Common myeloid progenitor, CD34-positive (primary cell): ENCODE measurements around the gene ADAMTS12.

Experiments
- CTCF ChIA-PET: fragments of 350-600 bp; sonication (Branson Sonifier 250); formaldehyde crosslinking; loops from one replicate; lab custom pipeline; 2021; ENCODE audit warnings: antibody characterized with exemption; lab: Charles Lee
- POLR2A ChIA-PET: fragments of 350-600 bp; sonication (Branson Sonifier 250); formaldehyde crosslinking; loops from one replicate; lab custom pipeline; 2021; ENCODE audit warnings: antibody characterized with exemption; lab: Charles Lee
- DNase-seq, 3 donors: peaks; one replicate each; pipeline versions ENCODE4 v3.0.0 to v3.0.0-alpha.2; 2013
- H3K27ac ChIP-seq, 2 experiments: 1 replicate in 1 of 2; 2 replicates in 1 of 2; pipeline ENCODE4 v1.7.0; 2013; ENCODE audit warnings: inconsistent platforms in 2 of 2, low read length in 2 of 2, mild to moderate bottlenecking in 2 of 2, low read depth in 1 of 2, moderate library complexity in 1 of 2; ENCODE audit not compliant: severe bottlenecking in 2 of 2, insufficient read depth in 1 of 2, poor library complexity in 1 of 2
- H3K27me3 ChIP-seq, 5 experiments: replicated peaks in 2 of 5; 1 replicate in 3 of 5; 2 replicates in 2 of 5; pipeline versions ENCODE4 v1.6.1 to v1.7.0; 2013; ENCODE audit warnings: low read length in 4 of 5, mild to moderate bottlenecking in 2 of 5, moderate library complexity in 2 of 5, inconsistent platforms in 1 of 5; ENCODE audit not compliant: insufficient read depth in 5 of 5, control insufficient read depth in 4 of 5
- H3K36me3 ChIP-seq, 4 experiments: 1 replicate in 2 of 4; 2 replicates in 2 of 4; pipeline versions ENCODE4 v1.6.1 to v1.7.0; 2013; ENCODE audit warnings: low read length in 3 of 4, control low read depth in 1 of 4, mild to moderate bottlenecking in 1 of 4; ENCODE audit not compliant: control insufficient read depth in 4 of 4, insufficient read depth in 4 of 4
- H3K4me1 ChIP-seq, 4 experiments: 1 replicate in 3 of 4; 2 replicates in 1 of 4; pipeline versions ENCODE4 v1.6.1 to v1.7.1; 2013; ENCODE audit warnings: low read length in 3 of 4, mild to moderate bottlenecking in 3 of 4, control low read depth in 1 of 4, inconsistent platforms in 1 of 4, moderate library complexity in 1 of 4; ENCODE audit not compliant: control insufficient read depth in 4 of 4, insufficient read depth in 4 of 4; ENCODE audit errors: control extremely low read depth in 1 of 4
- H3K4me3 ChIP-seq, 7 experiments: 1 replicate in 4 of 7; 2 replicates in 3 of 7; pipeline versions ENCODE4 v1.5.1 to v1.7.0; 2013; ENCODE audit warnings: mild to moderate bottlenecking in 7 of 7, low read length in 6 of 7, moderate library complexity in 6 of 7, inconsistent platforms in 2 of 7, low read depth in 2 of 7, control low read depth in 1 of 7; ENCODE audit not compliant: insufficient read depth in 4 of 7, control insufficient read depth in 1 of 7; ENCODE audit errors: extremely low read depth in 1 of 7
- H3K9me3 ChIP-seq, 5 experiments: 1 replicate in 4 of 5; 2 replicates in 1 of 5; pipeline versions ENCODE4 v1.6.1 to v1.7.1; 2013; ENCODE audit warnings: low read length in 4 of 5, mild to moderate bottlenecking in 2 of 5, inconsistent platforms in 1 of 5, low read depth in 1 of 5, moderate library complexity in 1 of 5; ENCODE audit not compliant: control insufficient read depth in 4 of 5, insufficient read depth in 2 of 5; ENCODE audit errors: control extremely low read depth in 1 of 5
- WGBS: methylation state at CpG from one replicate; pipeline ENCODE4 v1.1.5; 2013; ENCODE audit not compliant: insufficient coverage; 5-methylcytosine and 5-hydroxymethylcytosine counted together

The ADAMTS12 gene

GRCh38 chr5:33614039-33614438, 277.8 kb downstream of the ADAMTS12 start:
- WGBS = 100% methylated on average over 2 of the region's 3 CpGs
- H3K4me3 ChIP-seq = no peak overlapping the region
- no peaks in the 10 kb centered on the region for H3K27me3 ChIP-seq
- no peaks in the 10 kb centered on the region for H3K9me3 ChIP-seq
- DNase-seq = no peak
- ChIA-PET CTCF (no interaction called here), POLR2A (no interaction called here)
- H3K4me1 ChIP-seq = no peaks in the 10 kb centered on the region
- no peaks in the 10 kb centered on the region for H3K36me3 ChIP-seq
- H3K27ac ChIP-seq = no peak overlapping the region

- CTCF ChIA-PET = interaction anchor here (1.3 kb wide), 1 partner anchor 9 kb away, joined by 3 read pairs; no protein-coding TSS in a partner anchor
Observed at GRCh38 chr5:33612386-33612785, 279.4 kb downstream of the ADAMTS12 start.

GRCh38 chr5:33611877-33612276, 279.9 kb downstream of the ADAMTS12 start:
- 100% methylated on average over 1 of the region's 1 CpG for WGBS
- Histone ChIP-seq H3K9me3 (no peaks in the 10 kb centered on the region), H3K4me3 (no peak overlapping the region), H3K36me3 (no peaks in the 10 kb centered on the region), H3K27me3 (peaks cover 0 to 1% (median 0%) of the 10 kb centered on the region in 5 experiments), H3K4me1 (no peaks in the 10 kb centered on the region), H3K27ac (no peak overlapping the region)
- POLR2A ChIA-PET = no interaction called here
- CTCF ChIA-PET = interaction anchor here (1.3 kb wide), 1 partner anchor 9 kb away, joined by 3 read pairs; no protein-coding TSS in a partner anchor
- no peak for DNase-seq

More at GRCh38 chr5:33612386-33612785, 279.4 kb downstream of the ADAMTS12 start:
- H3K4me1 ChIP-seq = no peaks in the 10 kb centered on the region
- H3K9me3 ChIP-seq = no peaks in the 10 kb centered on the region
- WGBS = no CpG with 5 or more reads among the region's 1 CpG
- H3K4me3 ChIP-seq = no peak overlapping the region
- POLR2A ChIA-PET = no interaction called here
- H3K36me3 ChIP-seq = no peaks in the 10 kb centered on the region
- no peak overlapping the region for H3K27ac ChIP-seq
- DNase-seq = no peak
- H3K27me3 ChIP-seq = peaks cover 0 to 1% (median 0%) of the 10 kb centered on the region in 5 experiments

- Histone ChIP-seq H3K27ac (no peak overlapping the region), H3K4me1 (no peaks in the 10 kb centered on the region), H3K27me3 (peaks cover 0 to 1% (median 0%) of the 10 kb centered on the region in 5 experiments), H3K4me3 (no peak overlapping the region), H3K9me3 (no peaks in the 10 kb centered on the region), H3K36me3 (no peaks in the 10 kb centered on the region)
- POLR2A ChIA-PET = no interaction called here
- 78% methylated on average over 4 of the region's 8 CpGs for WGBS
- no peak for DNase-seq
- CTCF ChIA-PET = no interaction called here
Observed at GRCh38 chr5:33608344-33609041, 283.3 kb downstream of the ADAMTS12 start.

- no peak for DNase-seq
- Histone ChIP-seq H3K36me3 (no peaks in the 10 kb centered on the region), H3K27ac (no peak overlapping the region), H3K9me3 (no peaks in the 10 kb centered on the region), H3K4me3 (no peak overlapping the region), H3K27me3 (peaks cover 0 to 2% (median 0%) of the 10 kb centered on the region in 5 experiments), H3K4me1 (no peaks in the 10 kb centered on the region)
- POLR2A ChIA-PET = no interaction called here
- no CpG with 5 or more reads among the region's 2 CpGs for WGBS
- CTCF ChIA-PET = no interaction called here
Observed at GRCh38 chr5:33604503-33604902, 287.3 kb downstream of the ADAMTS12 start.

GRCh38 chr5:33601881-33602280, 289.9 kb downstream of the ADAMTS12 start:
- Histone ChIP-seq H3K9me3 (peaks cover 0 to 3% (median 0%) of the 10 kb centered on the region in 5 experiments), H3K36me3 (no peaks in the 10 kb centered on the region), H3K4me1 (no peaks in the 10 kb centered on the region), H3K4me3 (no peak overlapping the region), H3K27ac (no peak overlapping the region), H3K27me3 (peaks cover 0 to 2% (median 0%) of the 10 kb centered on the region in 5 experiments)
- ChIA-PET POLR2A (no interaction called here), CTCF (no interaction called here)
- WGBS = 92% methylated on average over 2 of the region's 3 CpGs
- DNase-seq = no peak

- no peak for DNase-seq
- Histone ChIP-seq H3K27me3 (peaks cover 0 to 2% (median 2%) of the 10 kb centered on the region in 5 experiments), H3K4me3 (no peak overlapping the region), H3K27ac (no peak overlapping the region), H3K36me3 (no peaks in the 10 kb centered on the region), H3K4me1 (no peaks in the 10 kb centered on the region), H3K9me3 (peaks cover 0 to 3% (median 0%) of the 10 kb centered on the region in 5 experiments)
- WGBS = 89% methylated on average over 4 of the region's 4 CpGs
- ChIA-PET POLR2A (no interaction called here), CTCF (no interaction called here)
Observed at GRCh38 chr5:33595303-33595702, 296.5 kb downstream of the ADAMTS12 start.
